H1 (cell line): ENCODE measurements around the gene SIGLEC7.

ENCODE experiments used
- EZH2 ChIP-seq: fragments of 200-600 bp; sonication (generic); IDR thresholded peaks from 2 replicates; pipeline ENCODE4 v1.7.1; 2012; ENCODE audit warnings: low read depth, mild to moderate bottlenecking, moderate library complexity, low read length, inconsistent platforms; ENCODE audit not compliant: severe bottlenecking
- POLR2AphosphoS5 ChIP-seq: IDR thresholded peaks from 2 replicates; pipeline ENCODE4 v1.6.1; 2011; ENCODE audit warnings: low read depth, low read length
- TF ChIP-seq, protein P1 (sequence below), 3 experiments: IDR thresholded peaks; 1 replicate in 2 of 3; 2 replicates in 1 of 3; pipeline versions ENCODE4 v1.5.1 to v1.6.1; 2011; ENCODE audit warnings: low read length in 3 of 3, mild to moderate bottlenecking in 3 of 3, inconsistent platforms in 2 of 3, low read depth in 1 of 3, moderate library complexity in 1 of 3; ENCODE audit not compliant: insufficient read depth in 1 of 3; ENCODE audit errors: control extremely low read depth in 1 of 3

DNA sequence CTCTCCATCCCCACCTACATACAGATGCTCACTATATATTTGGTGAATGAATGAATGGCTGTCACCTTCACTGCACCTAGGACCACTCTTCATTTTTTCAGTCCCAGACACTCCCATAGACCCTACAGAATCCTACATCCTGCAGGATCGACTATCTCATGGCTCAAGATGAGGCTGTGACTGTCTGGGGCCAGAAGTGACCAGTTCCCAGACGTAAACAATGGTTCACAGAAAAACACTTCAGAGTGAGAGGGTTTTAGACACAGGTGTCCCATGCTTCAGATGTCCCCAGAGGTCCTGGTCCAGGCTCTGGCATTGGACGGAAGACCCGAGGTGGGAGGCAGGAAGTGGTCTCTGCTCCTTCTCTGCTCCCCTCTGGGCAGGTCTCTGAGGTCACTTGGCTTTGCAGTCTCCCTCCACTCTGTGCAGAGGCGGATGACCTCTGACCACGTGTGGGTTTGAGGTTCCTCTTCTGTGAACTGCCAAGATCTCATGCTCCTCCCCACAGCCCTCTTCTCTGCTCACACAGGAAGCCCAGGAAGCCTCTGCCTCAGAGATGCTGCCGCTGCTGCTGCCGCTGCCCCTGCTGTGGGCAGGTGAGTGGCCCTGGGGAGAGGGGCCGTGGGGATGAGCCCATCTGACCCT, 24.9 kb downstream of the SIGLEC7 start:
- TF ChIP-seq POLR2AphosphoS5: no peak
- TF ChIP-seq EZH2: no peak
- TF ChIP-seq, protein P1, sequence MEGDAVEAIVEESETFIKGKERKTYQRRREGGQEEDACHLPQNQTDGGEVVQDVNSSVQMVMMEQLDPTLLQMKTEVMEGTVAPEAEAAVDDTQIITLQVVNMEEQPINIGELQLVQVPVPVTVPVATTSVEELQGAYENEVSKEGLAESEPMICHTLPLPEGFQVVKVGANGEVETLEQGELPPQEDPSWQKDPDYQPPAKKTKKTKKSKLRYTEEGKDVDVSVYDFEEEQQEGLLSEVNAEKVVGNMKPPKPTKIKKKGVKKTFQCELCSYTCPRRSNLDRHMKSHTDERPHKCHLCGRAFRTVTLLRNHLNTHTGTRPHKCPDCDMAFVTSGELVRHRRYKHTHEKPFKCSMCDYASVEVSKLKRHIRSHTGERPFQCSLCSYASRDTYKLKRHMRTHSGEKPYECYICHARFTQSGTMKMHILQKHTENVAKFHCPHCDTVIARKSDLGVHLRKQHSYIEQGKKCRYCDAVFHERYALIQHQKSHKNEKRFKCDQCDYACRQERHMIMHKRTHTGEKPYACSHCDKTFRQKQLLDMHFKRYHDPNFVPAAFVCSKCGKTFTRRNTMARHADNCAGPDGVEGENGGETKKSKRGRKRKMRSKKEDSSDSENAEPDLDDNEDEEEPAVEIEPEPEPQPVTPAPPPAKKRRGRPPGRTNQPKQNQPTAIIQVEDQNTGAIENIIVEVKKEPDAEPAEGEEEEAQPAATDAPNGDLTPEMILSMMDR (IDR thresholded peaks at IDR 0.05; ENCODE audit: control extremely low read depth in 1 of 3, insufficient read depth in 1 of 3, low read depth in 1 of 3, low read length in 3 of 3): no peak
